ENCODE measurements around the gene PLXNA4.

The PLXNA4 gene

GRCh38 chr7:132307465-132307864 lies 268.8 kb downstream of the PLXNA4 start:
- DNase-seq, result no peak

DNA sequence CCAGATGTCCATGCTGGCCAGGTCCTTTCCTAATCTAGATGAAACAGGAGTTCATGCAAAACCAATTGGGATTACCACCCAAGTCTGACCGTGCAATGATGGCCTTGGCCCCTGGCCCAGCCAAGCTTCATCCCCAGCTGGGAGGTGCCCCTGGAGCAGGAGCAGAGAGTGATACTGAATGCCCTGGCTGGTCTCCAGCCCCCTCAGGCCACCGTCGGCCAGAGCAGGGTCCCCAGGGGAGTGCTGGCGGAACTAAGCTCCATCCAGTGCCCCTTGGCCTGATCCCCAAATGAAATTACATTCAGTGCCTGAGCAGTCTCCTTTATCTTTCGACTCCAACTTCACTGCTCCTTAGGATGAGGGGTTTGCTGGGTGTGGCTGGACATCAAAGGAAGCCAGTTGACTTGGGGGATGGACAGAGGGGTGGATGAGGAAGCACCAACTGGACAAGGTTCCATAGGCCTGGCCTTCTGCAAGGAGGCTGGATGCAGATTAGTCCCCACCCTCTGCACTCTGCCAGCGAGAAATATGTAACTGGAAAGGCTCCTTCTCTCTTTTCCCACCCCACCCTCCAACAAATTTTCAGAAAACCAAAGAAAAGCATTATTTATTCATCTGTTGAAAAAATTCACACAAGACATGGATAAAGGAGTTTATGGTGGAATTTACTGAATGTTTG lies 275.5 kb downstream of the PLXNA4 start:
- no peak for DNase-seq

- DNase-seq, result no peak
Observed at GRCh38 chr7:132298790-132299189, 277.5 kb downstream of the PLXNA4 start.

GRCh38 chr7:132296820-132297219 lies 279.4 kb downstream of the PLXNA4 start:
- no peak for DNase-seq

DNA sequence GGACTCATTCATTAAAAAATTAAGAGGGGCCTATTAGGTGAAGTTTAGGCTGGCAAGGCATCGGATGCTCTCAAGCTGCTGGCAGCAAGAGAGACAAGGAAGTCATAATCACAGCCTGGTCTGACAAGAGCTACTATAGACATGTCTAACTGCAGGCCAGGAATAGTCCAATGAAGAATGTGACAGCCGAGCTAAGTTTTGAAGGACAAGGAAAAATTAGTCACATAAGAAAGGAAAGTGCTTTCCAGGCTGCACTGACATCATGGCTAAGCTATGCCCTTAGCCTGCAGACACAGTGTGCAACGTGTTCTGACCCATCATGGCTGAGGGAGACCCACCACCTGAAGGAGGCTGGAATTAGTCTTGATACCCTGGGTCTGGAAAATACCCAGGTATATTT lies 281.1 kb downstream of the PLXNA4 start:
- DNase-seq, result no peak

DNA sequence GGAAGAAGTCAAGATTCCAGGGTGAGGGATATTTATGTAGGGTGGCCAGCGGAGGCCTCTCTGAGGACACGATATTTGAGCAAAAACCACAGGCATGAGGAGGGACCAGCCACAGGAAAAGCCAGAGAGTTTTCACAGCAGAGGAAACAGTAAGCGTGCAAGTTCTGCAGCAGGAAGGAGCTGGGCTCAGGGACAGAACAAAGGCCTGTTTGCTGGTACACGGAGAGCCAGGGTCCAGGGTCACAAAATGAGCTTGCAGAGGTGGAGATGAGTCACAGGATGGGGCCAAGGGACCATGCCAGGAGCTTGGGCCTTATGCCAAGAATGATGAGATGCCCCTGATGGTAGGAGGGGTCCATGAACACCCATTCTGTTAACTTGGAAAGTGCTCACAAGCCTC lies 283.5 kb downstream of the PLXNA4 start:
- DNase-seq, result no peak

DNA sequence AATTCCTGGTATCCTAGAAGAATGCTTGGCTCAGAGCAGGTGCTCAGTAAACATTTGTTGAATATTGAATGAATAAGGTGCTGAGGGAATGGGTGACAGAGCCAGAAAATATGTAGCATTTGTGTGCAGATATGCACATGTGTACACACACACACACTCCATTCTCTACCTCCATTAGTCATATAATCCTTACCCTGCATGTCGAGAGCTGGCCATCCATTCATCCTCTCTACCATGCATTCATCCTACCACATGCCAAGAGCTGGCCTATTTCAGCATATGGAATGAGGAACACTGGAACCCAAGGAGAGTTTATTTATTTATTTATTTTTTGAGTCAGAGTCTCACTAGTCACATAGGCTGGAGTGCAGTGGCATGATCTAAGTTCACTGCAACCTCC lies 284.8 kb downstream of the PLXNA4 start:
- no peak for DNase-seq

DNA sequence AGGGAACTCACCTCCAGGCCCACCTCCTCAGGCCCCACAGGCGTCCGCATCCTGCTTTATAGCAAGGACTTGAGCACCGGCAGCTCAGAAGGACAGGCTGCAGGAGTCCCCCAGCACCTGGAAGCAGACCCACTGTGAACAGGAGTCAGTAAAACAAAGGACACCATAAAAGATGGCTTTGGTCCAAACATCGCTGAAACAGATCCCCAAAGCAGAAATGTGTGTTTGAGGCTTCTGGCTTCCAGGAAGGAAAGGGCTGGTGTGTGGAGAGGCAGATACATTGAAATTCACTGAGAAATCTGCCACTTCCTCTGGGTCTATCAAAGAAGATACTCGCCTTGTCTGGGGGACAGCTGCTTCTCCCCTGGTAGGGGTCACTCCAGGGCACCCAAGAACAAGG lies 286.2 kb downstream of the PLXNA4 start:
- no peak for DNase-seq

DNA sequence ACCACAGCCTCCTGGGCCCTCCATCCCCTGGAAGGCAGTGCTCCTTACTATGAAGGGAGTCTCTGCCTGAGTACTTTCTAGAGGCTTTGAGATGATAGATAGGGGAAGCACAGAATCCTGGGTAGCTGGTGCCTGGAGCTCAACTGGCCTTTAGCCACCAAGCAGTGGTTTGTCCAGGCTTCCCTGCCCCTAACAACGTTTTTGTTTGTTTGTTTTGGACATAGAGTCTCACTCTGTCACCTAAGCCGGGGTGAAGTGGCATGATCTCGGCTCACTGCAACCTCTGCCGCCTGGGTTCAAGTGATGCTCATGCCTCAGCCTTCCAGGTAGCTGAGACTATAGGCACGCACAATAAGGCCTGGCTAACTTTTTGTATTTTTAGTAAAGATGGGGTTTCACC lies 289.4 kb downstream of the PLXNA4 start:
- no peak for DNase-seq

DNA sequence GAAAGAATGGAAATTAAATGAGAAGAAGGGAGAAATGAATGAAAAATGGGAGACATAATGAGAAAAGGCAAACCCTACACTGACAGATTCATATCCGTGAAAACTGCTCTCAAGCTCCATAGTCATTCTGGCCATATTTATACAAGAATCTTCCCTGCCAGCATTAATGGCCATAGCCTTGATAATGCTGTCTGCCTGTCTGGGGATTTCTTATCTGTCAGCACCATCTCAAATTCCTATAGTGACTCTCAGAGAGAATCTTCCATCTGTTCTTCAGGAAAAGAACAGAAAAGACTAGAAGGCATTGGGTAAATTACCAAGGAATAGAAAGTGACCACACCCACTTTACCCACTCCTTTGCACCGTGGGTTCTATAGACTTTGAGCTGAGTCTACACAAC lies 295.9 kb downstream of the PLXNA4 start:
- DNase-seq, result no peak

- no peak for DNase-seq
Observed at GRCh38 chr7:132279718-132280117, 296.6 kb downstream of the PLXNA4 start.

GRCh38 chr7:132276976-132277725 lies 299.1 kb downstream of the PLXNA4 start:
- no peak for DNase-seq

GRCh38 chr7:132276234-132276630 lies 300.0 kb downstream of the PLXNA4 start:
- DNase-seq, result no peak

- DNase-seq, result no peak
Observed at GRCh38 chr7:132275416-132276233, 300.6 kb downstream of the PLXNA4 start.

- DNase-seq, result no peak
Observed at GRCh38 chr7:132272763-132273371, 303.4 kb downstream of the PLXNA4 start.

DNA sequence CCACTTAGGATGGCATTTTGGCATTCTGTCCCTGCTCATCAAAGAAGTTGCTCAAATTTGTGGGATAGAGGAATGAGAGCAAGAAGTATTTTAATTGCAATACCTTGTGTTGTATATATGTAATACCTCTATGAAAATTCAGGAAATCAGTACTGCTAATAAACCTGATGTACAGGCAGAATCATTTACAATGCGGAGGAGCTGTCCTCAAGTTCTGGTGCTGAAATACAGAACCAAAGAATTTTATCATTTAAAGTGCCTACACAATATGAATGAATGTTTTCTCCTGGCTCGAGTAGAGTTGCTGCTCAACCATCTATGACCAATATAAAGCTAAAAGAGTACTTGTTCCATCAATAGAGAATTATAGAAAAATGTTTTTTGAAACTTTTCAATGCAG lies 305.8 kb downstream of the PLXNA4 start:
- no peak for DNase-seq

GRCh38 chr7:132269718-132270117 lies 306.6 kb downstream of the PLXNA4 start:
- no peak for DNase-seq

DNA sequence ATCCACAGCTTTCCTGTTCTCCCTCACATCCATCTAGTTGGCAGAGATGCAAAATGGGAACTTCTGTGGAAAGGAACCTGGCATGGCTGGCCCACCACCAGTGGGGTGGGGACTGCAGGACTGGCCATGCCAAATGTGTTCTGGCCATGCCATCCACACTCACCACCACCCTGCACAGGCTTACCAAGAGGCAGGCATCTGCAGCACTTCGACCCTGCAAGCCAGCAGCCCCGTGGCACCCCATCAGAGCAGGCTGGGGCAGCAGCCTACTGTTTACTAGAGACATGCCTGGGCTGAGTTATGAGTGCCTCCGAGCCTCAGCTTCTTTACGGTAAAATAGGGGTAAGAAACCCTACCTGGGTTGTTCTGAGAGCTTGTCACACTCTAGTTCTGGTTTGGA lies 313.1 kb downstream of the PLXNA4 start:
- DNase-seq, result no peak

- no peak for DNase-seq
Observed at GRCh38 chr7:132262160-132262470, 314.2 kb downstream of the PLXNA4 start.

- DNase-seq, result no peak
Observed at GRCh38 chr7:132261327-132262159, 314.7 kb downstream of the PLXNA4 start.

GRCh38 chr7:132258231-132258630 lies 318.0 kb downstream of the PLXNA4 start:
- DNase-seq, result no peak

GRCh38 chr7:132257253-132257652 lies 319.0 kb downstream of the PLXNA4 start:
- no peak for DNase-seq

Data from inflammatory macrophage treated with lipopolysaccharide for 1 hour (primary cell).